ENCODE results near the gene MAD2L2. TPM values are rescaled to one million over a fixed set of nuclear protein-coding genes. Genes with fewer than 3 reads are reported as not detected.

MAD2L2 gene
- total RNA-seq, 1 experiment from 2014 or later = 127 TPM

- Histone ChIP-seq H3K27me3 (ENCODE audit: low read length) (no peaks in the 10 kb centered on the region), H3K4me2 (ENCODE audit: low read length) (no peak overlapping the region), H2AFZ (ENCODE audit: low read length) (no peak overlapping the region), H3K4me1 (ENCODE audit: insufficient read depth, low read length) (no peaks in the 10 kb centered on the region; the same call in 1 of the 2 replicates), H3K9me2 (replicated peaks; ENCODE audit: low read length) (no peaks in the 10 kb centered on the region), H3K4me3 (ENCODE audit: low read length) (no peak overlapping the region), H4K20me1 (ENCODE audit: low read length) (no peaks in the 10 kb centered on the region), H3F3A (ENCODE audit: low read length, unreplicated experiment) (no peaks in the 10 kb centered on the region), H3K79me2 (ENCODE audit: low read length) (no peaks in the 10 kb centered on the region), H3K9me3 (ENCODE audit: low read length) (no peaks in the 10 kb centered on the region), H3K36me3 (ENCODE audit: low read depth, low read length) (no peaks in the 10 kb centered on the region), H3K27ac (ENCODE audit: low read length) (no peak overlapping the region), H3K9ac (ENCODE audit: low read length) (no peak overlapping the region)
- no peak for TF ChIP-seq EZH2phosphoT487 (IDR thresholded peaks at IDR 0.05; ENCODE audit: borderline replicate concordance, low read length)
- no peak for DNase-seq
- POLR2A ChIA-PET (ENCODE audit: unreplicated experiment) = no interaction called here
- no peak for ATAC-seq
- intact Hi-C loops (cut with micrococcal nuclease) = no loop called here
- CTCF ChIA-PET = interaction anchor here (0.7 to 1.0 kb wide), 2 partner anchors 70 to 77 kb away, joined by 5 to 9 read pairs; no protein-coding TSS in a partner anchor
- no TSS peak for BruUV-seq (replicated peaks)
These were observed 41.6 kb upstream of the MAD2L2 start for GRCh38 chr1:11722538-11722937.

DNA sequence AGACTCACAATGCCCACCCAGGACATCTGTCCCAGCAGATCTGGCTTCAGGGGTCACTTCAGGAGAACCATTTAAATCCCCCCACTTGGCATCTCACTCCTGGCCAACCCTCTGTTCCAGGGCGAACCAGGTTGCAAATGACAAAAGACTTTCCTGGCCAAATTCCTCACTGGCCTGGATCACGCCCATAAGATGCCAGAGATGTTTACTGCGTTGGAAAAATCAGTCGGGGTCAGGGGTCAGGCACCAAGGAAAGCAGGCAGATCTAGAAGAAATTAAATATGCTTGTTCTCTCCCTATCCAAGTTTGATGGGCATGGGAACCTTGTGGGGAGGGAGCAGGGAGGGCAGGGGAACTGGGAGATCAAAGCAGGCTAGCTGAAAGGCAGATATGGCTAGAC is 40.4 kb upstream of the MAD2L2 start:
- Histone ChIP-seq H3K9me3 (ENCODE audit: low read length) (no peaks in the 10 kb centered on the region), H3K4me1 (ENCODE audit: insufficient read depth, low read length) (no peaks in the 10 kb centered on the region; the same call in 1 of the 2 replicates), H3K27me3 (ENCODE audit: low read length) (no peaks in the 10 kb centered on the region), H4K20me1 (ENCODE audit: low read length) (no peaks in the 10 kb centered on the region), H3K4me2 (ENCODE audit: low read length) (no peak overlapping the region), H3K36me3 (ENCODE audit: low read depth, low read length) (no peaks in the 10 kb centered on the region), H3K9ac (ENCODE audit: low read length) (no peak overlapping the region), H3F3A (ENCODE audit: low read length, unreplicated experiment) (no peaks in the 10 kb centered on the region), H3K4me3 (ENCODE audit: low read length) (no peak overlapping the region), H3K79me2 (ENCODE audit: low read length) (no peaks in the 10 kb centered on the region), H3K9me2 (replicated peaks; ENCODE audit: low read length) (no peaks in the 10 kb centered on the region), H3K27ac (ENCODE audit: low read length) (no peak overlapping the region), H2AFZ (ENCODE audit: low read length) (no peak overlapping the region)
- CTCF ChIA-PET = no interaction called here
- DNase-seq (no peak), ATAC-seq (no peak)
- POLR2A ChIA-PET (ENCODE audit: unreplicated experiment) = no interaction called here
- TF ChIP-seq EZH2phosphoT487 (IDR thresholded peaks at IDR 0.05; ENCODE audit: borderline replicate concordance, low read length) (no peak), EZH2 (IDR thresholded peaks at IDR 0.05; ENCODE audit: low read length, unreplicated experiment) (no peak)
- TF ChIP-seq, protein P1, sequence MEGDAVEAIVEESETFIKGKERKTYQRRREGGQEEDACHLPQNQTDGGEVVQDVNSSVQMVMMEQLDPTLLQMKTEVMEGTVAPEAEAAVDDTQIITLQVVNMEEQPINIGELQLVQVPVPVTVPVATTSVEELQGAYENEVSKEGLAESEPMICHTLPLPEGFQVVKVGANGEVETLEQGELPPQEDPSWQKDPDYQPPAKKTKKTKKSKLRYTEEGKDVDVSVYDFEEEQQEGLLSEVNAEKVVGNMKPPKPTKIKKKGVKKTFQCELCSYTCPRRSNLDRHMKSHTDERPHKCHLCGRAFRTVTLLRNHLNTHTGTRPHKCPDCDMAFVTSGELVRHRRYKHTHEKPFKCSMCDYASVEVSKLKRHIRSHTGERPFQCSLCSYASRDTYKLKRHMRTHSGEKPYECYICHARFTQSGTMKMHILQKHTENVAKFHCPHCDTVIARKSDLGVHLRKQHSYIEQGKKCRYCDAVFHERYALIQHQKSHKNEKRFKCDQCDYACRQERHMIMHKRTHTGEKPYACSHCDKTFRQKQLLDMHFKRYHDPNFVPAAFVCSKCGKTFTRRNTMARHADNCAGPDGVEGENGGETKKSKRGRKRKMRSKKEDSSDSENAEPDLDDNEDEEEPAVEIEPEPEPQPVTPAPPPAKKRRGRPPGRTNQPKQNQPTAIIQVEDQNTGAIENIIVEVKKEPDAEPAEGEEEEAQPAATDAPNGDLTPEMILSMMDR (conservative IDR thresholded peaks at IDR 0.05; ENCODE audit: low read depth, low read length) = no peak
- no TSS peak for BruUV-seq (replicated peaks)
- intact Hi-C loops (cut with micrococcal nuclease) = no loop called here

DNA sequence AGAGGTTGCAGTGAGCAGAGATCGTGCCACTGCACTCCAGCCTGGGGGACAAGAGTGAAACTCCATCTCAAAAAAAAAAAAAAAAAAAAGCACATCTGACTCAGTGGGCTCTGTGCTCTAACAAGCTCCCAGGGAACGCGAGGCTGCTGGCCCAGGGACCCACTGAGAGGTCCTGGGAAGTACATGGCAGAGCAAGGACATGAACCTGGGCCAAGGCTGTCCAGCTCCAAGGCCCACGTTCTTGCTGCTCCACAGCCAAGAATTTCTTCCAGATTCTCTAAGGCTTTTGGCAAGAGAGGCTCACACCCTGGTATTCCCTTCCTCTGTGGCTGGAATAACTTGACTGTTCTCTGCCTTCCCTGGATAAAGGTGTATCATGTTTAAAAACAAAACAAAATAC is 39.6 kb upstream of the MAD2L2 start:
- POLR2A ChIA-PET (ENCODE audit: unreplicated experiment) = no interaction called here
- BruUV-seq (replicated peaks) = no TSS peak

More for the DNA sequence above, 39.6 kb upstream of the MAD2L2 start:
- Histone ChIP-seq H3K27me3 (ENCODE audit: low read length) (0 out of 2 replicates have a peak, but pooled peaks cover 2% of the 10 kb centered on the region), H3K9me3 (ENCODE audit: low read length) (no peaks in the 10 kb centered on the region), H3K4me1 (ENCODE audit: insufficient read depth, low read length) (no peaks in the 10 kb centered on the region; the same call in 1 of the 2 replicates), H3K36me3 (ENCODE audit: low read depth, low read length) (no peaks in the 10 kb centered on the region), H3K79me2 (ENCODE audit: low read length) (no peaks in the 10 kb centered on the region), H2AFZ (ENCODE audit: low read length) (no peak overlapping the region), H3K27ac (ENCODE audit: low read length) (no peak overlapping the region), H3K9ac (ENCODE audit: low read length) (no peak overlapping the region), H3K4me2 (ENCODE audit: low read length) (no peak overlapping the region), H3K9me2 (replicated peaks; ENCODE audit: low read length) (no peaks in the 10 kb centered on the region), H4K20me1 (ENCODE audit: low read length) (no peaks in the 10 kb centered on the region), H3K4me3 (ENCODE audit: low read length) (no peak overlapping the region), H3F3A (ENCODE audit: low read length, unreplicated experiment) (no peaks in the 10 kb centered on the region)
- CTCF ChIA-PET = no interaction called here
- DNase-seq (no peak), ATAC-seq (no peak)
- TF ChIP-seq, protein P1 (conservative IDR thresholded peaks at IDR 0.05; ENCODE audit: low read depth, low read length) = no peak
- TF ChIP-seq EZH2phosphoT487 (IDR thresholded peaks at IDR 0.05; ENCODE audit: borderline replicate concordance, low read length) (no peak), EZH2 (IDR thresholded peaks at IDR 0.05; ENCODE audit: low read length, unreplicated experiment) (no peak)
- intact Hi-C loops (cut with micrococcal nuclease) = loop anchor here (1.0 kb wide), 1 partner anchor 55 kb away; no protein-coding TSS in a partner anchor
